MM.1S (cell line): ENCODE results near the gene COPE.

Source experiments
- DNase-seq: peaks from one replicate; pipeline ENCODE4 v3.0.0-alpha.2; 2015
- H2AFZ ChIP-seq: fragments of 300-600 bp; sonication (generic); 2 replicates; pipeline ENCODE4 v1.6.0; 2016; ENCODE audit warnings: antibody characterized with exemption, low read length
- H3F3A ChIP-seq: fragments of 300-600 bp; sonication (generic); 2 replicates; pipeline ENCODE4 v1.6.1; 2016; ENCODE audit warnings: mild to moderate bottlenecking, antibody characterized with exemption, low read length, moderate library complexity, mixed read lengths; ENCODE audit not compliant: insufficient read depth
- H3K27ac ChIP-seq: fragments of 300-600 bp; sonication (generic); 2 replicates; pipeline ENCODE4 v1.5.1; 2016; ENCODE audit warnings: mild to moderate bottlenecking, low read length
- H3K27me3 ChIP-seq: fragments of 300-600 bp; sonication (generic); replicated peaks from 2 replicates; pipeline ENCODE4 v1.6.0; 2016; ENCODE audit warnings: low read length; ENCODE audit not compliant: insufficient read depth
- H3K36me3 ChIP-seq: fragments of 300-600 bp; sonication (generic); replicated peaks from 2 replicates; pipeline ENCODE4 v1.6.1; 2016; ENCODE audit warnings: mild to moderate bottlenecking, low read length, mixed read lengths; ENCODE audit not compliant: insufficient read depth
- H3K4me1 ChIP-seq: fragments of 300-600 bp; sonication (generic); 2 replicates; pipeline ENCODE4 v1.6.1; 2016; ENCODE audit warnings: low read length, mixed read lengths
- H3K4me2 ChIP-seq: fragments of 300-600 bp; sonication (generic); 2 replicates; pipeline ENCODE4 v1.6.0; 2016; ENCODE audit warnings: low read depth, low read length
- H3K4me3 ChIP-seq: fragments of 300-600 bp; sonication (generic); 2 replicates; pipeline ENCODE4 v1.5.1; 2016; ENCODE audit warnings: low read length, mixed read lengths
- H3K79me2 ChIP-seq: fragments of 300-600 bp; sonication (generic); 2 replicates; pipeline ENCODE4 v1.6.1; 2016; ENCODE audit warnings: mixed run types, low read length, mixed read lengths
- H3K9ac ChIP-seq: fragments of 300-600 bp; sonication (generic); 2 replicates; pipeline ENCODE4 v1.6.1; 2016; ENCODE audit warnings: low read length, mixed read lengths
- H3K9me2 ChIP-seq: fragments of 300-600 bp; sonication (generic); replicated peaks from 2 replicates; pipeline ENCODE4 v1.6.1; 2016; ENCODE audit warnings: mild to moderate bottlenecking, low read length, mixed read lengths; ENCODE audit not compliant: insufficient read depth
- H3K9me3 ChIP-seq: fragments of 300-600 bp; sonication (generic); replicated peaks from 2 replicates; pipeline ENCODE4 v1.6.1; 2016; ENCODE audit warnings: mild to moderate bottlenecking, low read length, mixed read lengths; ENCODE audit not compliant: insufficient read depth
- H4K20me1 ChIP-seq: fragments of 300-600 bp; sonication (generic); 2 replicates; pipeline ENCODE4 v1.6.1; 2016; ENCODE audit warnings: mild to moderate bottlenecking, low read length, moderate library complexity, mixed read lengths; ENCODE audit not compliant: insufficient read depth
- CTCF ChIP-seq: fragments of 300-600 bp; sonication (generic); IDR thresholded peaks from 2 replicates; pipeline ENCODE4 v1.5.1; 2016; ENCODE audit warnings: antibody characterized with exemption, low read length, mixed read lengths
- EZH2 ChIP-seq: fragments of 300-600 bp; sonication (generic); optimal IDR thresholded peaks from 2 replicates; pipeline ENCODE3; 2017; ENCODE audit warnings: low read depth, mild to moderate bottlenecking, antibody characterized with exemption, low read length, mixed read lengths
- EZH2phosphoT487 ChIP-seq: fragments of 300-600 bp; sonication (generic); IDR thresholded peaks from 2 replicates; pipeline ENCODE4 v1.6.1; 2018; ENCODE audit warnings: antibody characterized with exemption, low read length

The COPE gene

GRCh38 chr19:18852648-18853047 lies 66.5 kb downstream of the COPE start:
- Histone ChIP-seq H3K9me2 (no peaks in the 10 kb centered on the region), H3K27me3 (no peaks in the 10 kb centered on the region), H3K9me3 (no peaks in the 10 kb centered on the region), H4K20me1 (peaks cover 22% of the 10 kb centered on the region), H3K27ac (no peak overlapping the region), H3K4me2 (no peak overlapping the region), H3K9ac (no peak overlapping the region), H3K4me3 (no peak overlapping the region), H3K36me3 (peaks cover 24% of the 10 kb centered on the region), H2AFZ (no peak overlapping the region), H3K79me2 (peaks cover 97% of the 10 kb centered on the region), H3F3A (no peaks in the 10 kb centered on the region), H3K4me1 (peaks cover 21% of the 10 kb centered on the region)
- no peak for DNase-seq
- no peak for TF ChIP-seq EZH2
- no peak for TF ChIP-seq EZH2phosphoT487
- TF ChIP-seq CTCF = no peak

- H3K27me3 ChIP-seq = no peaks in the 10 kb centered on the region
- peaks cover 22% of the 10 kb centered on the region for H3K4me1 ChIP-seq
- peaks cover 24% of the 10 kb centered on the region for H3K36me3 ChIP-seq
- no peaks in the 10 kb centered on the region for H3F3A ChIP-seq
- no peaks in the 10 kb centered on the region for H3K9me2 ChIP-seq
- no peak overlapping the region for H3K9ac ChIP-seq
- no peak overlapping the region for H2AFZ ChIP-seq
- H3K27ac ChIP-seq = no peak overlapping the region
- no peaks in the 10 kb centered on the region for H3K9me3 ChIP-seq
- H4K20me1 ChIP-seq = peaks cover 30% of the 10 kb centered on the region
- H3K4me3 ChIP-seq = no peak overlapping the region
- no peak overlapping the region for H3K4me2 ChIP-seq
- no peak for DNase-seq
- H3K79me2 ChIP-seq = peaks cover 98% of the 10 kb centered on the region
- no peak for TF ChIP-seq EZH2phosphoT487
Observed at GRCh38 chr19:18851673-18852325, 67.4 kb downstream of the COPE start.

DNA sequence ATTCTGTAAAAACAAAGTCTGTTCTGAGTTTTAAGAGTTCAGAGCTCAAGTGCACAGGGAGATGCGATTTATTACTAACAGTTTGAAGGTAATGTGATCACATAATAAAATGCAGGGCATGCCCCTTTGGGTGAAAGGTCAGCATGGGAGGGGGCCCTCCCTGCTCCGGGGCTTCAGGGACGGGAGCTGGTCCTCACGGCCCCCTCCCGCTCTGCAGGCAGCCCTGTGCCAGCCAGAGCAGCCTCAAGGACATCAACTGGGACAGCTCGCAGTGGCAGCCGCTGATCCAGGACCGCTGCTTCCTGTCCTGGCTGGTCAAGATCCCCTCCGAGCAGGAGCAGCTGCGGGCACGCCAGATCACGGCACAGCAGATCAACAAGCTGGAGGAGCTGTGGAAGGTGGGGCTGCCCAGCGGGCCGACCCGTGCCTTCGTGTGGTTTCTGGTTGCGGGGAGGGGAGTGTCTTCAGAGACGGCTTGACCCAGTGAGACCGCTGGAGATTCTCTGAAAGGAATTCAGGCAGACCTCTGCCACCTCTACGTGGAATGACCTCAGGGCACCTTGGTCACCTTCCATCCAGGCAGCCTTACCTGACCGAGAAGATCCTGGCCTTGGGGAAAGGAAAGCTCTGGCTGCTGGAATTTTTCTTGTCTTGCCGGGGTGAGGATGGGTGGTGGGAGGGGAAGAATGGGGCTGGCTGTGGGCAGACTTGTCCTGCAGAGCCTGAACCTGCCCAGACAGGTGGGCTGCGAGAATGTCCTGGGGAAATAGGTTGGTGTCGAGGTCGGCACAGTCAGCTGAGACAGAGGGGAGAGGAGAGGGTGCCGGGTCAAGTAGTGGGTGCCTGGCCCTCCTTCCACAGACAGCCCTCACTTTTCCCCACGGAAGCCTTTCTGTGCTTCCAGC lies 68.5 kb downstream of the COPE start:
- peaks cover 38% of the 10 kb centered on the region for H4K20me1 ChIP-seq
- no peak overlapping the region for H3K9ac ChIP-seq
- H3K36me3 ChIP-seq = peaks cover 21% of the 10 kb centered on the region
- H3K9me3 ChIP-seq = no peaks in the 10 kb centered on the region
- no peak overlapping the region for H3K4me2 ChIP-seq
- no peak for TF ChIP-seq EZH2phosphoT487
- no peak for TF ChIP-seq EZH2
- TF ChIP-seq CTCF = no peak
- H3F3A ChIP-seq = no peaks in the 10 kb centered on the region
- no peaks in the 10 kb centered on the region for H3K27me3 ChIP-seq
- no peak for DNase-seq
- no peak overlapping the region for H2AFZ ChIP-seq
- H3K4me1 ChIP-seq = peaks cover 22% of the 10 kb centered on the region
- H3K9me2 ChIP-seq = no peaks in the 10 kb centered on the region
- no peak overlapping the region for H3K4me3 ChIP-seq
- H3K79me2 ChIP-seq = peaks cover 98% of the 10 kb centered on the region
- H3K27ac ChIP-seq = no peak overlapping the region
